Transverse colon (tissue), 4 donors: ENCODE results near the gene PGM2.

Source experiments
- CTCF ChIP-seq, 5 experiments: fragments of 200-600 bp in 3 of 5; fragments of 450-650 bp in 2 of 5; sonication (generic) in 3 of 5; IDR thresholded peaks; 1 replicate in 2 of 5; 2 replicates in 3 of 5; pipeline ENCODE4 v1.5.1; 2016 to 2017; ENCODE audit warnings: antibody characterized with exemption in 5 of 5, inconsistent platforms in 3 of 5, mild to moderate bottlenecking in 2 of 5, moderate library complexity in 1 of 5
- EP300 ChIP-seq: sonication (generic); formaldehyde crosslinking; IDR thresholded peaks from one replicate; pipeline ENCODE4 v1.6.1; 2017; ENCODE audit warnings: antibody characterized with exemption, low read depth
- POLR2AphosphoS5 ChIP-seq, 3 donors: sonication (generic); formaldehyde crosslinking; IDR thresholded peaks; one replicate each; pipeline ENCODE4 v1.6.1; 2016; ENCODE audit warnings: antibody characterized with exemption in 3 of 3

- TF ChIP-seq CTCF (IDR thresholded peaks at IDR 0.05) = no peak
- TF ChIP-seq POLR2AphosphoS5 (IDR thresholded peaks at IDR 0.05) = no peak
- TF ChIP-seq EP300 = no peak
Observed at GRCh38 chr4:37895271-37895670, 68.8 kb downstream of the PGM2 start.
